ENCODE results near the gene TMEM87A.

DNA sequence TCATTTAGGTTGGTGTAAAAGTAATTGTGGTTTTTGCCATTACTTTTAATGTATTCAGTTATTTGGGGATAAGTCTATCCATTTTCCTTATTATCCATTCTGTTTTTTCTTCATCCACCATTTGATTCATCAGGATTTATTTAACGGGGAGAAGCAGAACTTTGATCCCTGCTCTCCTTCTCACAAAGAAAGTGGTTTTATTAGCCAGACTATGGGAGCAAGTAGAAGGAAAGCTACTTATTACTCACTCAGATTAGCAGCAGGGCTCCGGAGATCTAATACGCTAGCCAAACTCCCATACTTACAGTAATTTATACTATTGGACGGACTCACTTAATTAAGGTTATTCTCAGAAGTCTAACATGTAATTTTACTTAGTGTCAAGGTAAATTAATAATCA, 14.7 kb upstream of the TMEM87A start:
- TF ChIP-seq EGR1 (IDR thresholded peaks at IDR 0.05) (no peak), EP300 (IDR thresholded peaks at IDR 0.05; ENCODE audit: borderline replicate concordance) (no peak), RAD21 (IDR thresholded peaks at IDR 0.05; ENCODE audit: low read depth) (no peak), TCF12 (IDR thresholded peaks at IDR 0.05; ENCODE audit: low read depth) (no peak), ZBTB7A (IDR thresholded peaks at IDR 0.05; ENCODE audit: low read depth) (no peak), NFIC (IDR thresholded peaks at IDR 0.05) (no peak), TAF1 (IDR thresholded peaks at IDR 0.05; ENCODE audit: low read depth) (no peak), TEAD4 (IDR thresholded peaks at IDR 0.05) (no peak)
- TF ChIP-seq, protein P1, sequence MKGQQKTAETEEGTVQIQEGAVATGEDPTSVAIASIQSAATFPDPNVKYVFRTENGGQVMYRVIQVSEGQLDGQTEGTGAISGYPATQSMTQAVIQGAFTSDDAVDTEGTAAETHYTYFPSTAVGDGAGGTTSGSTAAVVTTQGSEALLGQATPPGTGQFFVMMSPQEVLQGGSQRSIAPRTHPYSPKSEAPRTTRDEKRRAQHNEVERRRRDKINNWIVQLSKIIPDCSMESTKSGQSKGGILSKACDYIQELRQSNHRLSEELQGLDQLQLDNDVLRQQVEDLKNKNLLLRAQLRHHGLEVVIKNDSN (IDR thresholded peaks at IDR 0.05): no peak
- TF ChIP-seq, protein P2, sequence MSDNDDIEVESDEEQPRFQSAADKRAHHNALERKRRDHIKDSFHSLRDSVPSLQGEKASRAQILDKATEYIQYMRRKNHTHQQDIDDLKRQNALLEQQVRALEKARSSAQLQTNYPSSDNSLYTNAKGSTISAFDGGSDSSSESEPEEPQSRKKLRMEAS (IDR thresholded peaks at IDR 0.05): no peak
